GM10248 (cell line): ENCODE results near the gene TP53TG3F.
"Not testable (repeated sequence)": the region's sequence is repeated elsewhere in the genome, so short reads cannot be mapped to it uniquely, and the experiment has no call there.

Experiments used
- CTCF ChIA-PET: fragments of 300-600 bp; sonication (Branson Sonifier 250); formaldehyde crosslinking; extraction: SDS; loops from one replicate; lab custom pipeline; 2021; ENCODE audit warnings: antibody characterized with exemption; lab: Yijun Ruan, JAX
- POLR2A ChIA-PET: fragments of 350-650 bp; sonication (Branson Sonifier 250); formaldehyde crosslinking; extraction: SDS; loops from one replicate; lab custom pipeline; 2020; ENCODE audit warnings: antibody characterized with exemption; lab: Yijun Ruan, JAX
- DNase-seq: peaks from one replicate; pipeline ENCODE4 v3.0.0; 2012; ENCODE audit errors: extremely low spot score

The TP53TG3F gene, protein sequence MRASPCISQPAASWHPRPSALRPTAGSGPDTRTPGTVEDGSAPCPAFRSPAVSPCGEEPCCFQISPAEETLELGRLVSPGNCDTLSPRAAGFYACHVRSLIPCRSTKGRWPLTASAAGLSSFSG

DNA sequence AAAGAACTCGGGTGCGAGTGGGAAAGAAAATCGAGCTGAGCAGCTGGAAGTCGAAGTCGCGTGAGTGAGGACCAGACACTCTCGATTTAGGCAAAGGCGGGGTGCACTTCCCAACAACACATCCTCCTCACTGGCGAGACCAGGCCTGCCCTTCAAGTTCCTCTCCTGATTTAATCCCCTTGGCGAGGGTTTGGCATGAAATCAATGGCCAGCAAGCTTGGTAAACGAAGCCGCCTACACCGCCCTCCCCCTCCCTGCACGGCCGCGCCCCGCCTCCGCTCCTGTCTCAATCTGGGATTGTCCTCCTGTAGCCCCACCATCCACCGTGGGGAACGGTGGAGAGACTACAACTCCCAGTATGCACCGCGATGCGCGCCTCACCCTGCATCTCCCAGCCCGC lies at the start of gene TP53TG3F:
Gene TP53TG3F, plus strand, starts transcription at position 301 of the 400 bp plus-strand sequence. Its CDS starts 68 bp downstream, at position 369.
- POLR2A ChIA-PET, DNase-seq, CTCF ChIA-PET: not testable (repeated sequence)

DNA sequence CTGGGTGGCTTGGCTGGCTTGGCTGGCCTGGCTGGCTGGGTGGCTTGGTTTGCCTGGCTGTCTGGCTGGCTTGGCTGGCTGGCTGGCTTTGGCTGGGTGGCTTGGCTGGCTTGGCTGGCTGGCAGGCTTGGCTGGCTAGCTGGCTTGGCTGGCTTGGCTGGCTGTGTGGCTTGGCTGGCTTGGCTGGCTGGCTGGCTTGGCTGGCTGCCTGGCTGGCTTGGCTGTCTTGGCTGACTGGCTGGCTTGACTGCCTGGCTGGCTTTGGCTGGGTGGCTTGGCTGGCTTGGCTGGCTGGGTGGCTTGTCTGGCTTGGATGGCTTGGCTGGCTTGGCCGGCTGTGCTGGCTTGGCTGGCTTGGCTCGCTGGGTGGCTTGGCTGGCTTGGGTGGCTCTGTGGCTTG lies 32.2 kb downstream of the TP53TG3F start:
- DNase-seq, CTCF ChIA-PET: not testable (repeated sequence)

DNA sequence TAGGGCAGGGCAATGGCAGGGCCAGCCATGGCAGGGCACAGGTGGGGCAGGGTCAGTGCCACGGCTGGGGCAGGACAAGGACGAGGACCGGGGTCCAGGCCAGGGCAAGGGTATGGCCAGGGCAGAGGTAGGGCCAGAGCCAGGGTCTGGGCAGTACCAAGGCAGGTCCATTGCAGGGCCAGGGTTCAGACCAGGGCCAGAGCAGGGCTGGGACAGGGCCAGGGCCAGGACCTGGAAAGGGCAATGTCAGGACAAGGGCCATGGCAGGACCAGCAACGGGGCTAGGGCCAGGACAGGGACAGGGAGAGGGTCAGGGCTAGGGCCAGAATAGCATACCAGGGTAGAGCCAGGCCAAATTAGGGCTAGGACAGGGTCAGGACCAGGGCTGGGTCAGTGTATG lies 47.8 kb downstream of the TP53TG3F start:
- POLR2A ChIA-PET, DNase-seq, CTCF ChIA-PET: not testable (repeated sequence)

More for the DNA sequence above, 32.2 kb downstream of the TP53TG3F start:
- POLR2A ChIA-PET, result not testable (repeated sequence)

DNA sequence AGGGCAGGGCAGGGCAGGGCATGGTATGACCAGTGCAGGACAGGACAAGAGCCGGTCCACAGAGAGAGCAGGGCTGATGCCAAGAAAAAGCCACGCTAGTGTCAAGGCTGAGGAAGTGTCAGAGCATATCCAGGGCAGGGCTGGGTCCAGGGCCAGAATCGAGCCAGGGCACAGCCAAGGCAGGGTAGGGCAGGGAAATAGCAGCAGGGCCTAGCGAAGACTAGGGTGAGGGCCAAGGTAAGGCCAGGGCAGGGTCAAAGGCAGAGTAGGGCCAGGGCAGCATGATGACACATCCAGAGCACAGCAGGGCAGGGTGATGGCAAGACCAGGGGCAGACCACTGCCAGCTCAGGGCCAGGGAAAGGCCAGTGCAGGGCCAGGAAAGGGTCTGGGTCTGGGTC lies 49.7 kb downstream of the TP53TG3F start:
- DNase-seq, POLR2A ChIA-PET, CTCF ChIA-PET: not testable (repeated sequence)

DNA sequence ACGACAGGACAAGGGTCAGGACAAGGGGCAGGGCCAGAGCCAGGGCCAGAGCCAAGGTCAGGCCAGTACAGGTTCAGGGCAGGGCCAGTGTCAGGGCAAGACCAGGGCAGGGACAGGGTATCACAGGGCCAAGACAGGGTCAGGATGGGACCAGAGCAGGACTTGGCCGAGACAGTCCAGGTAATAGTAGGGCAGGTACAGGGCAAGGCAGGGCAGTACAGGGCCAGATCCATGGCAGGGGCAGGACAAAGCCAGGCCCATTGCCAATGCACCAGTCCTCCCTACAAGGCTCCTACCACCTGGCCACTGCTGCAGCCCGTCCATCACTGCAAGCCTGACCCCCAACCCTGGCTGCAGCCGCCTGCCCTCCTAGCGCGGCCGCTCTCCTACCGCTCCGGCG lies 50.5 kb downstream of the TP53TG3F start:
- CTCF ChIA-PET, DNase-seq, POLR2A ChIA-PET: not testable (repeated sequence)
